ENCODE measurements around the gene PRRT3. TPM values are rescaled to one million over a fixed set of nuclear protein-coding genes. Genes with fewer than 3 reads are reported as not detected.

PRRT3 gene
- total RNA-seq, 1 experiment from 2014 or later: 19.5 TPM

DNA sequence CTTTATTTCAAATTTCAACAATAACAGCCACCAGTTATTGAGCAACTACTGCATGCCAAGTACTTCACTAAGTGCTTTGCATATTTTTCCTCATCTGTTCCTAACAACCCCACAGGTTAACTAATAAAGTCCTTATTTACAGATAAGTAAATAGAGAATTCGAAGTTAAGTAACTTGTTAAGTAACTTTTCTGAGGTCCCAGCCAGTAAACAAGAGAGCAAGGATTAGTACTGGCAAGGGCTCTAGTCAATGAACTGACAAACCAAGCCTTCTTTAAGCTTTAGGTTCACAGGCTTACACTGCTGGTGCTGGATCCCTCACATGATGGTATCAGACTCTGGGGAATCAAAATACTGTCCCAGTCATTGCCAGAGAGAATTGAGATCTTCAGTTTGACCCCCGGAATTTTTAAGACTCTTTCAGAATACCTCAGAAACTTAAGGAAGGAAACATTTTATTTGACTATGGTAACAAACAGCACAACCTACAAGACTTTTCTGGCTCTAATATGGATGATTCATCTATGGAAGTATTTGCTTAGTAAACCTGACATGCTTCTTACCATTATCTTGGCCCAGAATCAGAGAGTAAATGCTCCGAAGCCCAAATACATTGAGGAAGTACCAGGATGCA, 17.9 kb upstream of the PRRT3 start:
- Histone ChIP-seq H2BK20ac (ENCODE audit: low read depth, low read length, poor library complexity, severe bottlenecking) (no peak overlapping the region), H3K27me3 (ENCODE audit: insufficient read depth, low read length) (no peaks in the 10 kb centered on the region), H4K20me1 (ENCODE audit: control insufficient read depth, insufficient read depth, insufficient read length) (no peaks in the 10 kb centered on the region), H2BK5ac (ENCODE audit: insufficient read length, low read length) (no peak overlapping the region), H3K23me2 (ENCODE audit: insufficient read length, low read depth, low read length, poor library complexity, severe bottlenecking) (no peaks in the 10 kb centered on the region), H3K4me1 (ENCODE audit: insufficient read depth, low read length) (no peaks in the 10 kb centered on the region), H4K5ac (ENCODE audit: insufficient read length, low read depth, low read length) (no peak overlapping the region), H3K79me1 (ENCODE audit: insufficient read depth, low read depth, low read length, poor library complexity, severe bottlenecking) (no peaks in the 10 kb centered on the region), H3K9me3 (ENCODE audit: control insufficient read depth, low read depth, low read length) (no peaks in the 10 kb centered on the region), H3K18ac (ENCODE audit: insufficient read length, low read depth, low read length) (no peak overlapping the region), H4K91ac (ENCODE audit: insufficient read length, low read depth, low read length) (no peak overlapping the region), H2BK12ac (ENCODE audit: insufficient read length, low read depth, low read length) (no peak overlapping the region), H4K8ac (replicated peaks; ENCODE audit: insufficient read length, low read depth, low read length) (no peak overlapping the region), H3K4me2 (ENCODE audit: insufficient read depth, insufficient read length, low read length) (no peak overlapping the region), H3K27ac (ENCODE audit: insufficient read length, low read depth, low read length) (no peak overlapping the region), H3K14ac (ENCODE audit: insufficient read depth, low read length) (no peak overlapping the region), H3K56ac (ENCODE audit: insufficient read length, low read depth, low read length) (no peak overlapping the region), H3K4ac (ENCODE audit: low read depth, low read length) (no peak overlapping the region), H2BK15ac (ENCODE audit: low read depth, low read length) (no peak overlapping the region), H3K9ac (ENCODE audit: extremely low read depth, insufficient read length, low read length) (no peak overlapping the region), H2BK120ac (ENCODE audit: low read depth, low read length, poor library complexity, severe bottlenecking) (no peak overlapping the region), H2AFZ (ENCODE audit: low read length) (no peak overlapping the region), H3K79me2 (ENCODE audit: insufficient read depth, low read length) (no peaks in the 10 kb centered on the region), H2AK5ac (ENCODE audit: insufficient read length, low read length) (no peak overlapping the region), H3T11ph (ENCODE audit: low read length) (no peak overlapping the region), H3K23ac (ENCODE audit: insufficient read length, low read depth, low read length) (no peak overlapping the region)
- no peak for DNase-seq
- Mint-ChIP-seq H3K27ac (no peak overlapping the region), H3K27me3 (ENCODE audit: low read depth) (no peaks in the 10 kb centered on the region), H3K4me1 (no peaks in the 10 kb centered on the region), H3K9me3 (no peaks in the 10 kb centered on the region), H3K4me3 (no peak overlapping the region), H3K36me3 (ENCODE audit: insufficient read depth in 1 of 3, low read depth in 3 of 3) (peaks cover 26 to 63% (median 58%) of the 10 kb centered on the region in 3 experiments)
- WGBS (ENCODE audit: extremely low coverage, insufficient read length, low lambda C conversion rate): no CpG with 5 or more reads among the region's 3 CpGs
- TF ChIP-seq, protein P1, sequence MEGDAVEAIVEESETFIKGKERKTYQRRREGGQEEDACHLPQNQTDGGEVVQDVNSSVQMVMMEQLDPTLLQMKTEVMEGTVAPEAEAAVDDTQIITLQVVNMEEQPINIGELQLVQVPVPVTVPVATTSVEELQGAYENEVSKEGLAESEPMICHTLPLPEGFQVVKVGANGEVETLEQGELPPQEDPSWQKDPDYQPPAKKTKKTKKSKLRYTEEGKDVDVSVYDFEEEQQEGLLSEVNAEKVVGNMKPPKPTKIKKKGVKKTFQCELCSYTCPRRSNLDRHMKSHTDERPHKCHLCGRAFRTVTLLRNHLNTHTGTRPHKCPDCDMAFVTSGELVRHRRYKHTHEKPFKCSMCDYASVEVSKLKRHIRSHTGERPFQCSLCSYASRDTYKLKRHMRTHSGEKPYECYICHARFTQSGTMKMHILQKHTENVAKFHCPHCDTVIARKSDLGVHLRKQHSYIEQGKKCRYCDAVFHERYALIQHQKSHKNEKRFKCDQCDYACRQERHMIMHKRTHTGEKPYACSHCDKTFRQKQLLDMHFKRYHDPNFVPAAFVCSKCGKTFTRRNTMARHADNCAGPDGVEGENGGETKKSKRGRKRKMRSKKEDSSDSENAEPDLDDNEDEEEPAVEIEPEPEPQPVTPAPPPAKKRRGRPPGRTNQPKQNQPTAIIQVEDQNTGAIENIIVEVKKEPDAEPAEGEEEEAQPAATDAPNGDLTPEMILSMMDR (conservative IDR thresholded peaks at IDR 0.05): no peak

Measured in H9 (cell line).